ENCODE results near the gene EFNA1. TPM values are rescaled to one million over a fixed set of nuclear protein-coding genes. Genes with fewer than 3 reads are reported as not detected.
A peak's percentile ranks its signal among the peaks of the same experiment; 100 is the strongest.

EFNA1 gene
- total and polyA plus RNA-seq, 2 of the 13 experiments (the other 11 are each of a cell fraction or from before 2014, with no cell fraction given), result 81.8 to 874 TPM

DNA sequence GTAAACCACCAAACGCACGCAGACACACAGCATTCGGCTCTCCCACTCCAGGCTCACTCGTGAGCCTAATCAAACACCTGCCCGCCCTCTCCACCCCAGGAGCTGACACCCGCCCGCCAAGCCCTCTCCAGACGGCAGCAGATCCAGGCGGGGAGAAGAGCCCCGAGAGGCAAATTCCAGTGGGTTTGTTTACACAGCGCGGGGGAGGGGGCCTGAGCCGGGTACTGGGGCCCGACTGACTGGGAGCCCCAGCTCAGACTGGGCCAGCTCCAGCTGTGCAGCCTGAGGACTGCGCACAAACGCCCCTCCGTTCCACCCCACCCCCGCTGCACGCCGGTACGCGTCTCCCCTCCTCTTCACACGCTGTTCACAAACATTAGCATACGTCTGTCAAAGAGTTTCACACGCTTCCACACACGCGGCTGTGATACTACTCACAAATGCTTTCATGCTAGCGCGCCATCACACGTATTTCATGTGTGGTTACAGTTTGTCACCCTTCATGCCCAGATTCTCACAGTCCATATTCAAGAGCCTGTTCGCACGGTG, 1.0 kb upstream of the EFNA1 start (continued):
- TF ChIP-seq ZNF614 (CRISPR knock-in tag; IDR thresholded peaks at IDR 0.05; ENCODE audit: borderline replicate concordance) (no peak), NFRKB (IDR thresholded peaks at IDR 0.05) (no peak), SRY (CRISPR knock-in tag; IDR thresholded peaks at IDR 0.05) (no peak; the same call in 1 of the 2 replicates), ZSCAN12 (CRISPR knock-in tag; IDR thresholded peaks at IDR 0.05) (no peak), MAFF (IDR thresholded peaks at IDR 0.05; ENCODE audit: low read depth, low read length) (no peak), SAP130 (CRISPR knock-in tag; IDR thresholded peaks at IDR 0.05; ENCODE audit: low read depth) (no peak), ZNF235 (CRISPR knock-in tag; IDR thresholded peaks at IDR 0.05; ENCODE audit: borderline replicate concordance) (no peak; the same call in 1 of the 2 replicates), ZNF12 (CRISPR knock-in tag; IDR thresholded peaks at IDR 0.05) (peak; percentile 6; the same call in 1 of the 2 replicates), PPARG (CRISPR knock-in tag; conservative IDR thresholded peaks at IDR 0.05) (no peak), BRD4 (CRISPR knock-in tag; IDR thresholded peaks at IDR 0.05) (peak; percentile 28; the same call in 1 of the 2 replicates)
- TF ChIP-seq, protein P1, sequence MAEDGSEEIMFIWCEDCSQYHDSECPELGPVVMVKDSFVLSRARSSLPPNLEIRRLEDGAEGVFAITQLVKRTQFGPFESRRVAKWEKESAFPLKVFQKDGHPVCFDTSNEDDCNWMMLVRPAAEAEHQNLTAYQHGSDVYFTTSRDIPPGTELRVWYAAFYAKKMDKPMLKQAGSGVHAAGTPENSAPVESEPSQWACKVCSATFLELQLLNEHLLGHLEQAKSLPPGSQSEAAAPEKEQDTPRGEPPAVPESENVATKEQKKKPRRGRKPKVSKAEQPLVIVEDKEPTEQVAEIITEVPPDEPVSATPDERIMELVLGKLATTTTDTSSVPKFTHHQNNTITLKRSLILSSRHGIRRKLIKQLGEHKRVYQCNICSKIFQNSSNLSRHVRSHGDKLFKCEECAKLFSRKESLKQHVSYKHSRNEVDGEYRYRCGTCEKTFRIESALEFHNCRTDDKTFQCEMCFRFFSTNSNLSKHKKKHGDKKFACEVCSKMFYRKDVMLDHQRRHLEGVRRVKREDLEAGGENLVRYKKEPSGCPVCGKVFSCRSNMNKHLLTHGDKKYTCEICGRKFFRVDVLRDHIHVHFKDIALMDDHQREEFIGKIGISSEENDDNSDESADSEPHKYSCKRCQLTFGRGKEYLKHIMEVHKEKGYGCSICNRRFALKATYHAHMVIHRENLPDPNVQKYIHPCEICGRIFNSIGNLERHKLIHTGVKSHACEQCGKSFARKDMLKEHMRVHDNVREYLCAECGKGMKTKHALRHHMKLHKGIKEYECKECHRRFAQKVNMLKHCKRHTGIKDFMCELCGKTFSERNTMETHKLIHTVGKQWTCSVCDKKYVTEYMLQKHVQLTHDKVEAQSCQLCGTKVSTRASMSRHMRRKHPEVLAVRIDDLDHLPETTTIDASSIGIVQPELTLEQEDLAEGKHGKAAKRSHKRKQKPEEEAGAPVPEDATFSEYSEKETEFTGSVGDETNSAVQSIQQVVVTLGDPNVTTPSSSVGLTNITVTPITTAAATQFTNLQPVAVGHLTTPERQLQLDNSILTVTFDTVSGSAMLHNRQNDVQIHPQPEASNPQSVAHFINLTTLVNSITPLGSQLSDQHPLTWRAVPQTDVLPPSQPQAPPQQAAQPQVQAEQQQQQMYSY (CRISPR knock-in tag; IDR thresholded peaks at IDR 0.05), result no peak
- TF ChIP-seq, protein P2, sequence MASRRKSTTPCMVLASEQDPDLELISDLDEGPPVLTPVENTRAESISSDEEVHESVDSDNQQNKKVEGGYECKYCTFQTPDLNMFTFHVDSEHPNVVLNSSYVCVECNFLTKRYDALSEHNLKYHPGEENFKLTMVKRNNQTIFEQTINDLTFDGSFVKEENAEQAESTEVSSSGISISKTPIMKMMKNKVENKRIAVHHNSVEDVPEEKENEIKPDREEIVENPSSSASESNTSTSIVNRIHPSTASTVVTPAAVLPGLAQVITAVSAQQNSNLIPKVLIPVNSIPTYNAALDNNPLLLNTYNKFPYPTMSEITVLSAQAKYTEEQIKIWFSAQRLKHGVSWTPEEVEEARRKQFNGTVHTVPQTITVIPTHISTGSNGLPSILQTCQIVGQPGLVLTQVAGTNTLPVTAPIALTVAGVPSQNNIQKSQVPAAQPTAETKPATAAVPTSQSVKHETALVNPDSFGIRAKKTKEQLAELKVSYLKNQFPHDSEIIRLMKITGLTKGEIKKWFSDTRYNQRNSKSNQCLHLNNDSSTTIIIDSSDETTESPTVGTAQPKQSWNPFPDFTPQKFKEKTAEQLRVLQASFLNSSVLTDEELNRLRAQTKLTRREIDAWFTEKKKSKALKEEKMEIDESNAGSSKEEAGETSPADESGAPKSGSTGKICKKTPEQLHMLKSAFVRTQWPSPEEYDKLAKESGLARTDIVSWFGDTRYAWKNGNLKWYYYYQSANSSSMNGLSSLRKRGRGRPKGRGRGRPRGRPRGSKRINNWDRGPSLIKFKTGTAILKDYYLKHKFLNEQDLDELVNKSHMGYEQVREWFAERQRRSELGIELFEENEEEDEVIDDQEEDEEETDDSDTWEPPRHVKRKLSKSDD (CRISPR knock-in tag; IDR thresholded peaks at IDR 0.05; ENCODE audit: low read depth), result no peak
- TF ChIP-seq, protein P3, sequence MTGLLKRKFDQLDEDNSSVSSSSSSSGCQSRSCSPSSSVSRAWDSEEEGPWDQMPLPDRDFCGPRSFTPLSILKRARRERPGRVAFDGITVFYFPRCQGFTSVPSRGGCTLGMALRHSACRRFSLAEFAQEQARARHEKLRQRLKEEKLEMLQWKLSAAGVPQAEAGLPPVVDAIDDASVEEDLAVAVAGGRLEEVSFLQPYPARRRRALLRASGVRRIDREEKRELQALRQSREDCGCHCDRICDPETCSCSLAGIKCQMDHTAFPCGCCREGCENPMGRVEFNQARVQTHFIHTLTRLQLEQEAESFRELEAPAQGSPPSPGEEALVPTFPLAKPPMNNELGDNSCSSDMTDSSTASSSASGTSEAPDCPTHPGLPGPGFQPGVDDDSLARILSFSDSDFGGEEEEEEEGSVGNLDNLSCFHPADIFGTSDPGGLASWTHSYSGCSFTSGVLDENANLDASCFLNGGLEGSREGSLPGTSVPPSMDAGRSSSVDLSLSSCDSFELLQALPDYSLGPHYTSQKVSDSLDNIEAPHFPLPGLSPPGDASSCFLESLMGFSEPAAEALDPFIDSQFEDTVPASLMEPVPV (CRISPR knock-in tag; IDR thresholded peaks at IDR 0.05), result no peak
- TF ChIP-seq, protein P4, sequence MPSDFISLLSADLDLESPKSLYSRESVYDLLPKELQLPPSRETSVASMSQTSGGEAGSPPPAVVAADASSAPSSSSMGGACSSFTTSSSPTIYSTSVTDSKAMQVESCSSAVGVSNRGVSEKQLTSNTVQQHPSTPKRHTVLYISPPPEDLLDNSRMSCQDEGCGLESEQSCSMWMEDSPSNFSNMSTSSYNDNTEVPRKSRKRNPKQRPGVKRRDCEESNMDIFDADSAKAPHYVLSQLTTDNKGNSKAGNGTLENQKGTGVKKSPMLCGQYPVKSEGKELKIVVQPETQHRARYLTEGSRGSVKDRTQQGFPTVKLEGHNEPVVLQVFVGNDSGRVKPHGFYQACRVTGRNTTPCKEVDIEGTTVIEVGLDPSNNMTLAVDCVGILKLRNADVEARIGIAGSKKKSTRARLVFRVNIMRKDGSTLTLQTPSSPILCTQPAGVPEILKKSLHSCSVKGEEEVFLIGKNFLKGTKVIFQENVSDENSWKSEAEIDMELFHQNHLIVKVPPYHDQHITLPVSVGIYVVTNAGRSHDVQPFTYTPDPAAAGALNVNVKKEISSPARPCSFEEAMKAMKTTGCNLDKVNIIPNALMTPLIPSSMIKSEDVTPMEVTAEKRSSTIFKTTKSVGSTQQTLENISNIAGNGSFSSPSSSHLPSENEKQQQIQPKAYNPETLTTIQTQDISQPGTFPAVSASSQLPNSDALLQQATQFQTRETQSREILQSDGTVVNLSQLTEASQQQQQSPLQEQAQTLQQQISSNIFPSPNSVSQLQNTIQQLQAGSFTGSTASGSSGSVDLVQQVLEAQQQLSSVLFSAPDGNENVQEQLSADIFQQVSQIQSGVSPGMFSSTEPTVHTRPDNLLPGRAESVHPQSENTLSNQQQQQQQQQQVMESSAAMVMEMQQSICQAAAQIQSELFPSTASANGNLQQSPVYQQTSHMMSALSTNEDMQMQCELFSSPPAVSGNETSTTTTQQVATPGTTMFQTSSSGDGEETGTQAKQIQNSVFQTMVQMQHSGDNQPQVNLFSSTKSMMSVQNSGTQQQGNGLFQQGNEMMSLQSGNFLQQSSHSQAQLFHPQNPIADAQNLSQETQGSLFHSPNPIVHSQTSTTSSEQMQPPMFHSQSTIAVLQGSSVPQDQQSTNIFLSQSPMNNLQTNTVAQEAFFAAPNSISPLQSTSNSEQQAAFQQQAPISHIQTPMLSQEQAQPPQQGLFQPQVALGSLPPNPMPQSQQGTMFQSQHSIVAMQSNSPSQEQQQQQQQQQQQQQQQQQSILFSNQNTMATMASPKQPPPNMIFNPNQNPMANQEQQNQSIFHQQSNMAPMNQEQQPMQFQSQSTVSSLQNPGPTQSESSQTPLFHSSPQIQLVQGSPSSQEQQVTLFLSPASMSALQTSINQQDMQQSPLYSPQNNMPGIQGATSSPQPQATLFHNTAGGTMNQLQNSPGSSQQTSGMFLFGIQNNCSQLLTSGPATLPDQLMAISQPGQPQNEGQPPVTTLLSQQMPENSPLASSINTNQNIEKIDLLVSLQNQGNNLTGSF (CRISPR knock-in tag; IDR thresholded peaks at IDR 0.05), result no peak

All from HepG2 (cell line).